DND-41 (cell line): ENCODE data around the gene SLC6A7.

Experiments
- ATAC-seq: fragments of 200-7000 bp; cut with Tn5 transposase; 3 replicates; pipeline ENCODE4 v1.9.1; 2021; ENCODE audit warnings: low read depth; ENCODE audit not compliant: insufficient read depth
- DNase-seq: peaks from one replicate; pipeline ENCODE4 v3.0.0-alpha.2; 2020
- H2AFZ ChIP-seq: 2 replicates; pipeline ENCODE4 v1.6.0; 2012; ENCODE audit warnings: low read depth, low read length
- H3K27ac ChIP-seq: 2 replicates; pipeline ENCODE4 v1.5.1; 2012; ENCODE audit warnings: low read length, inconsistent platforms
- H3K27me3 ChIP-seq: fragments of 200-600 bp; sonication (generic); 2 replicates; pipeline ENCODE4 v1.6.0; 2012; ENCODE audit warnings: low read length, mild to moderate bottlenecking, inconsistent platforms; ENCODE audit not compliant: insufficient read depth, poor library complexity
- H3K36me3 ChIP-seq: 2 replicates; pipeline ENCODE4 v1.5.1; 2012; ENCODE audit warnings: low read length, inconsistent platforms; ENCODE audit not compliant: insufficient read depth
- H3K4me1 ChIP-seq: 2 replicates; pipeline ENCODE4 v1.5.1; 2012; ENCODE audit warnings: mild to moderate bottlenecking, low read length; ENCODE audit not compliant: insufficient read depth
- H3K4me2 ChIP-seq: 2 replicates; pipeline ENCODE4 v1.6.0; 2012; ENCODE audit warnings: mild to moderate bottlenecking, moderate library complexity, low read length, inconsistent platforms; ENCODE audit not compliant: insufficient read depth
- H3K4me3 ChIP-seq, 2 experiments: fragments of 200-600 bp in 1 of 2; shearing (Covaris generic) in 1 of 2; 2 replicates each; pipeline ENCODE4 v1.5.1; 2012 to 2016; ENCODE audit warnings: inconsistent platforms in 2 of 2, low read length in 2 of 2, mild to moderate bottlenecking in 2 of 2, low read depth in 1 of 2, moderate library complexity in 1 of 2
- H3K79me2 ChIP-seq: 2 replicates; pipeline ENCODE4 v1.6.0; 2012; ENCODE audit warnings: low read length, inconsistent platforms; ENCODE audit not compliant: insufficient read depth
- H3K9ac ChIP-seq: 2 replicates; pipeline ENCODE4 v1.6.0; 2012; ENCODE audit warnings: low read depth, mild to moderate bottlenecking, inconsistent platforms, low read length, moderate library complexity
- H3K9me3 ChIP-seq: 2 replicates; pipeline ENCODE4 v1.5.1; 2012; ENCODE audit warnings: low read length, moderate library complexity, mild to moderate bottlenecking, inconsistent platforms; ENCODE audit not compliant: insufficient read depth, severe bottlenecking
- H4K20me1 ChIP-seq: 2 replicates; pipeline ENCODE4 v1.6.0; 2012; ENCODE audit warnings: low read length; ENCODE audit not compliant: insufficient read depth
- EZH2 ChIP-seq: IDR thresholded peaks from 3 replicates; pipeline ENCODE4 v1.6.1; 2012; ENCODE audit warnings: borderline replicate concordance, low read depth, mild to moderate bottlenecking, moderate library complexity, low read length, inconsistent platforms; ENCODE audit not compliant: severe bottlenecking
- TF ChIP-seq, protein P1 (sequence below): IDR thresholded peaks from 2 replicates; pipeline ENCODE4 v1.5.1; 2012; ENCODE audit warnings: borderline replicate concordance, low read length, moderate library complexity, mild to moderate bottlenecking; ENCODE audit not compliant: poor library complexity, severe bottlenecking; ENCODE audit errors: extremely low read depth

Gene SLC6A7

DNA sequence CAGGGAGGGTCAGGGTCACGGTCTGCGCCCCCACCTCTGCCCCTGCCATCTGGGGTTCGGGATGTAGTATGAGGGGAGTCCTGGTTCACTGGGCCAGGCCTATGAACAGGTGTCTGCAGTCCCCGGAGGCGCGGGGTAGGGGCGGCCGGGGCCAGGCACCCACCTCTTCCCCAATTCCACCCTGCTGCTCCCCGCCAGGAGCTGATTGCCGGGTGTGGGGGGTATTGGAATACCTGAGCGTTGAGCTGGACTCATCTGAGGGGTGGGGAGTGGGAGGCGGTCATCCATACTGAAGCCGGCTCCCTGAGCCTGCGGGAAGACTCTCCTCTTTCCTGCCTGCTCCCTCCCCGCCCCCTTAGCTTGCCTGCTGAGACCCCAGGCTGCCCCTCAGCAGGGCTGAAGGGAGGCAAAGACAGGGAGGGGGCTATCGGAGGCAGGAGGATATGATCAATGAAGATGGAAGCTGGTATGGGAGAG is 679 bp downstream of the SLC6A7 start:
- H3K27me3 ChIP-seq, result peaks cover 17% of the 10 kb centered on the region
- H3K27ac ChIP-seq, result no peak overlapping the region
- TF ChIP-seq, protein P1, sequence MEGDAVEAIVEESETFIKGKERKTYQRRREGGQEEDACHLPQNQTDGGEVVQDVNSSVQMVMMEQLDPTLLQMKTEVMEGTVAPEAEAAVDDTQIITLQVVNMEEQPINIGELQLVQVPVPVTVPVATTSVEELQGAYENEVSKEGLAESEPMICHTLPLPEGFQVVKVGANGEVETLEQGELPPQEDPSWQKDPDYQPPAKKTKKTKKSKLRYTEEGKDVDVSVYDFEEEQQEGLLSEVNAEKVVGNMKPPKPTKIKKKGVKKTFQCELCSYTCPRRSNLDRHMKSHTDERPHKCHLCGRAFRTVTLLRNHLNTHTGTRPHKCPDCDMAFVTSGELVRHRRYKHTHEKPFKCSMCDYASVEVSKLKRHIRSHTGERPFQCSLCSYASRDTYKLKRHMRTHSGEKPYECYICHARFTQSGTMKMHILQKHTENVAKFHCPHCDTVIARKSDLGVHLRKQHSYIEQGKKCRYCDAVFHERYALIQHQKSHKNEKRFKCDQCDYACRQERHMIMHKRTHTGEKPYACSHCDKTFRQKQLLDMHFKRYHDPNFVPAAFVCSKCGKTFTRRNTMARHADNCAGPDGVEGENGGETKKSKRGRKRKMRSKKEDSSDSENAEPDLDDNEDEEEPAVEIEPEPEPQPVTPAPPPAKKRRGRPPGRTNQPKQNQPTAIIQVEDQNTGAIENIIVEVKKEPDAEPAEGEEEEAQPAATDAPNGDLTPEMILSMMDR, result no peak
- TF ChIP-seq EZH2, result no peak
- no peak overlapping the region for H3K9ac ChIP-seq
- H3K79me2 ChIP-seq, result no peaks in the 10 kb centered on the region
- H2AFZ ChIP-seq, result no peak overlapping the region
- H3K4me2 ChIP-seq, result no peak overlapping the region
- H3K9me3 ChIP-seq, result no peaks in the 10 kb centered on the region
- H3K36me3 ChIP-seq, result no peaks in the 10 kb centered on the region
- no peak overlapping the region for H3K4me3 ChIP-seq
- no peaks in the 10 kb centered on the region for H4K20me1 ChIP-seq
- H3K4me1 ChIP-seq, result no peaks in the 10 kb centered on the region
- ATAC-seq (no peak), DNase-seq (no peak)

DNA sequence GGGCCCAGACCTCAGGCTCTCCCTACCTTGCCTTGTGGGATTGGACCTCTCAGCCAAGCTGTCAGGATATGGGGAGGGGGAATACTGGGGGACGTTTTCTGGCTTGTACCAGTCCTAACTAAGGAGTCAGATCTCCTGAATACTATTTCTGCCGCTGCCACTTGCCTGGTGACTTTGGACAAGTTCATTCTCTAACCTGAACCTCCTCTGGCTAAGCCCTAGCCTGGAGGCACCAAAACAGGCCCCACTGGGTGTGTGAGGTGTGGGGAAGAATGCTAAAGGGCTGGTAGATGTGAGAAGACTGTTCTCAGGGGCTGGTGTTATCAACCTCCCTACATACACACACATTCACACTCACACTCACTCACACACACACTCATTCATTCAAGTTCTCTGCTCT is 1.1 kb downstream of the SLC6A7 start:
- H3K36me3 ChIP-seq, result no peaks in the 10 kb centered on the region
- no peak overlapping the region for H3K4me2 ChIP-seq
- no peak overlapping the region for H3K27ac ChIP-seq
- H3K4me1 ChIP-seq, result no peaks in the 10 kb centered on the region
- no peak for DNase-seq
- H3K79me2 ChIP-seq, result no peaks in the 10 kb centered on the region
- no peaks in the 10 kb centered on the region for H4K20me1 ChIP-seq
- TF ChIP-seq, protein P1, result no peak
- no peak for TF ChIP-seq EZH2
- H3K4me3 ChIP-seq, result no peak overlapping the region
- no peak overlapping the region for H3K9ac ChIP-seq
- H3K27me3 ChIP-seq, result peaks cover 17% of the 10 kb centered on the region
- H2AFZ ChIP-seq, result no peak overlapping the region
- no peaks in the 10 kb centered on the region for H3K9me3 ChIP-seq
- ATAC-seq, result no peak

DNA sequence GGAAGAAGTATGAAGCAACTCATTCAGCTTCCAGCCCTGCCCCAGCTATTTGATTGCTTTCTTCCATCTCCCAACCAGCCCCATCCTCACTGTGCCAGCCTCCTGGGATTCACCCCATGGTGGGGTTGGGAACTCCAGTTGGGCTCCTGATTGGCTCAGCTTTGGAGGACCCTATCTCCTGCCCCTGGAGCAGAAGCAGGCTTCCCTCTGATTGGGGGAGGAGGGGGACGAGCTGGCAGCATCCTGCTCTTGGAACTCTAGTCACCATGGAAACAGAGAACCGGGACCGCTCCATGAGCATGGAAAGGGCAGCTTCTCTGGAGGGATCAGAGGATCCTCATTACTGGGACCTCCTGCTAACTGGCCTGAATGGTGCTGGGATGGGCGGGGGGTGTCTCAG is 2.6 kb downstream of the SLC6A7 start:
- no peaks in the 10 kb centered on the region for H3K4me1 ChIP-seq
- no peak overlapping the region for H3K9ac ChIP-seq
- DNase-seq (no peak), ATAC-seq (no peak)
- H3K9me3 ChIP-seq, result no peaks in the 10 kb centered on the region
- TF ChIP-seq, protein P1, result no peak
- no peak for TF ChIP-seq EZH2
- H3K4me2 ChIP-seq, result no peak overlapping the region
- no peak overlapping the region for H3K27ac ChIP-seq
- no peaks in the 10 kb centered on the region for H3K79me2 ChIP-seq
- no peaks in the 10 kb centered on the region for H3K36me3 ChIP-seq
- H3K27me3 ChIP-seq, result peaks cover 15% of the 10 kb centered on the region
- no peak overlapping the region for H3K4me3 ChIP-seq
- no peaks in the 10 kb centered on the region for H4K20me1 ChIP-seq
- H2AFZ ChIP-seq, result no peak overlapping the region
